ENCODE data around the gene IMMP2L.
A peak's percentile ranks its signal among the peaks of the same experiment; 100 is the strongest.

The IMMP2L gene

DNA sequence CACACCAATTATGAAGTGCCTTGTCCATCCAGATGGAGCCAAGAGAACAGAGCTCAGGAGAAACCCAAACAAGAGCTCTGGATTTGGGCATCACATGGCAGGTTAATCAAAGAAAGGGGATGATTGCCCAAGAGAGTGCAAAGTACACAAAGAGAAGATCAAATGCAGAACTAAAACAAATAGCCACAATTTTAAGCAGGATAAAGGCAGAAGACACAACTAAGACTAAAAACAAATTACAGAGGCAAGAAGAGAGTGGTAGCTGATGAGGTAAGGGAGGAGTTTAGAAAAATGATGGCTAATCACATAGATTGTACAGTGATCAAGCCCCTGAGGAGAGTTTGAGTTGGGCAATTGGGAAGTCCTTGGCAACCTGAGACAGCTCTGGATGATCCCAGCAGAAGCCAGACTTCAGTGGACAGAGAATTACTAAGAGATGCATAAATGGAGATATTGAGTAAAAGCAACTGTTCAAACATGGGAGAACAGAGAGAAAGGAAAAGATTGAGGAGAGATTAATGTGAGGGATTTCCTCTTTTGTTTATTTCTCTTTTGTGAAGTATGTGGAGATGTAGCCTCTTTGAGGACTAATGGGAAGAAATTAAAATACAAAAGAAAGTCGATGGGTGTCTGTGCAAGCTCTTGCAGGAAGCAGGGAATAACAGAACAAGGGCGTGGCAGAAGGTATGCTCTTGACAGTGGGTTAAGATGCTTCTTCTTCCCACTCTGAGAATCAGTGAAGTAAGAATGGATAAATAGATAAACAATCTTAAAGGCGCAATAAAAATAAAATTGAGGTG lies 369.5 kb downstream of the IMMP2L start:
- DNase-seq, result no peak

- no peak for DNase-seq
Observed at GRCh38 chr7:111190804-111191203, 371.5 kb downstream of the IMMP2L start.

DNA sequence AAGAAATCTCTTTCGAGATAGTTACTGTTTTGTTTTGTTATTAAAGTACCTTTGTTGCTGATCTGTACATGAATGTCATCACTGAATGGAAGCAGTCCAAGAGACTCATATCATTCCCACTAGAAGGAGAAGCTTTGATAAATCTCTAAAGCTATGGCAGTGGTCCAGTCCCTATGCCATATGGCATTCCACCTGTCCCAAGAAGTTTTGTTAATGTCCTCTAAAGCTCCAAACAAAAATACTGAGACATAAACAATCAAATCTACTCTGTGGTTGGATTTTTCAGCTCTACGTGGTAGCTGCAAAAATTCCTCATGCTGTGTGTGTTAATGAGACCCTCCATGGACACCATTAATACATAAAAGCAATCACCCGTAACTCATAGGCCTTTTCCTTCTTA lies 377.3 kb downstream of the IMMP2L start:
- DNase-seq, result no peak

DNA sequence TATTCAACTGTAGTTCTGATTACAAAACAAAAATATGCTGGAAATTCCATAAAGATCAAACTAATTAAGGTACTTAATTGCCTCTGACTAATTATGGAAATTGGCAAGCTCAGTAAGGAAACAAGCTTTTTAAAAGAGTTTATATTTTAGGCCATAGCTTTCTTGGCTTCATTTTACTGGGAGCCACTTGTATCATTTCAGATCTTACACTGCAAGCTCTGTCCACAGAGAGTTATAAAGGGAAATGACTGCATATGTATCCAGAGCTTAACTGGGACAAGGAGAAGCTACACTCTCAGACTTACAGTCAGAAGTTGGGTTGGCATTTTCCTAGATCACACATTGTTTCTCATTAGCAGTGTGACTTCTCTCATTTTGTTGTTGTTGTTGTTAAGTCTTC lies 379.0 kb downstream of the IMMP2L start:
- DNase-seq, result no peak

GRCh38 chr7:111180338-111180737 lies 382.0 kb downstream of the IMMP2L start:
- no peak for DNase-seq

DNA sequence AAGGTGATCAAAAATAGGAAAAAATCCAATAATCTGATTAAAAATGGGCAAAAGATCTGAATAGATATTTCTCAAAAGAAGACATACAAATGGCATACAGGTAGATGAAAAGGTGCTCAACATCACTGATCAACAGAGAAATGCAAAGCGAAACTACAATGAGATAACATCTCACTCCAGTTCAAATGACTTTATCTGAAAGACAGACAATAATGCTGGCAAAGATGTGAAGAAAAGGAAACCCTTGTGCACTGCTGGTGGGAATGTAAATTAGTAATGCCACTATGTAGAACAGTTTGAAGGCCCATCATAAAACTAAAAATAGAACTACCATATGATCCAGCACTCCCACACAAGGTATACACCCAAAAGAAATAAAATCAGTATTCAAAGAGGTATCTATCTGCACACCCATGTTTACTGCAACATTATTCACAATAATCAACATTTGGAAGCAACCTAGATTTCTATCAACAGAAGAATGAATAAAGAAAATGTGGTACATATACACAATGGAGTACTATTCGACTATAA lies 386.3 kb downstream of the IMMP2L start:
- no peak for DNase-seq

GRCh38 chr7:111174510-111174909 lies 387.8 kb downstream of the IMMP2L start:
- no peak for DNase-seq

DNA sequence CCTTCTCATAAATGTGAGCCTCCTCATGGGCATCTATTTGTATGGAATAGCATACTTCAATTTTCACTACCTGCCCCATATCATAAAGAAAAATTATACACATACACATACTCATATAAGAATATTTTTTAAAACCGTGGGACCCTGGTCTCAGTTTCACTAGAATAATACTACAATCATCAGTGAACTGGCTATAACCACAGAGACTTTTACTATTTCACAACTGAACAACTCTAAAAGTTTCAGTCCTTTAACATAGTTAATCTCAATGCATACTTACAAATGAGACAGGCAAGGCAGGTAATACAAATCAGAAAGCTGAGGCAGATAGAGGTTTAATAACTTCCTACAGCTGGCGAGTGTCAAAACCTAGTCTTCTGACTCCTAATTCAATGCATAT lies 388.3 kb downstream of the IMMP2L start:
- no peak for DNase-seq

- DNase-seq, result no peak
Observed at GRCh38 chr7:111173528-111173927, 388.8 kb downstream of the IMMP2L start.

DNA sequence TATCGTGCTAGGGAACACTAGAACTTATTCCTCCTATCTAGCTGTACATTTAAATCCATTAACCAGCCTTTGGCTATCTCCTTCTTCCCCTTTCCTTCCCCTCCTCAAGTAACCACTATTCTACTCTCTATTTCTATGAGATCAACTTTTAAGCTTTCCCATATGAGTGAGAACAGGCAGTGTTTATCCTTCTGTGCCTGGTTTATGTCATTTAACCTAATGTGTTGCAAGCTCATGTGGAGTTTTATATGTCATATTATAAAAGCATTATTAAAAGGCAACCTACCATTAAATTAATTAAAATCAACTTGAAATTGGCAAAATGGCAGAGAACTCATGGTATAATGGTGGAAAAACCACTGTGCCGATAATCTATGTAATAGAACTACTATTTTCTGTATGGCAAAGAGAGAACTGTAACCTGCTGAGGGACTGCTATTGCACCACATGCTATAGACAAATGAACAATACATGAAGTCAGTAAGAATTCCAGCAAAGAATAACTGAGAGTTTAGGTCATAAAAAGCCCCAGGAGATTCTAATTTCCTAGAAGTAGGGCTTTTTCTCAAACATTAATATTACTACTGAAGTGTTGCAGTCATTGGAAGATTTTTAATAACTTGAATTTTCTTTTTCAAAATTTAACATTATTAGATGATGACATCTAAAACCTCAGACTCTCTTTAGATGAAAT lies 389.6 kb downstream of the IMMP2L start:
- no peak for DNase-seq

DNA sequence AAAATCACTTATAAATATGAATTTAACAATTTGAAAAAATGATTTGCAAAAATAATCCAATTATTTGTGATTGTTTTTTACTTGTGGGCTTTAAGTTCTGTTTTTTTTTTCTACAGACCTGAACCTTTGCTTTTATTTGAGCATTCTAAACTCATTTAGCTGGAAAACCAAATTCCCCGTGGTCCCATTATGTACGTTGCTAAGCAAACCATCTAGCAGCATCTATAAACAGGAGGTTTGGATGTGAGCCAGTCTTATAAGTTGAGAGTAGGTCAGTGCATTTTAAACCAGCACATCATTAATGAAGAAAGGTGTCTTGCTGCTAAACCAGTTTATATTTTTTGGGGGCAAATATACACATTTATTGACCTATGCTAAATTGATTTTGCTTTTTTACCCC lies 394.1 kb downstream of the IMMP2L start:
- DNase-seq, result no peak

- DNase-seq, result no peak
Observed at GRCh38 chr7:111164442-111164841, 397.9 kb downstream of the IMMP2L start.

DNA sequence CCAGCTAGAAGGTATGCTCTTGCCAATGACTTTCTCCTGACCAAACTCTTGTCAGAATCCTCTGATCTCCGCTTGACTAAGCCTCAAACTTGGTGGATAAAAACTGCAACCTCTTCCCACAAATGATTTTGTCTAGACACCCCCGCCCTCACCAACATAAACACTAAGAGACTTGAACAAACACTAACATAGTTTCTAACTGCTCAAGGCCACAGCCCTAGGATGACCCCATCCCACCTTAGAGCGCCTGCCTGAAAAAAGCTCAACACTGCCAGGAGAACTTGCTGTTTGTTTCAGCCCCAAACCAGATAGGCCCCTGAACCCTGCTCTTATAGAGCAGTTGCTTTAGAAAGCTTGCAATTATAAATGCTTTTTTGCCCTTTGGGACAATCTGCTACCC lies 399.6 kb downstream of the IMMP2L start:
- DNase-seq, result no peak

- DNase-seq, result no peak
Observed at GRCh38 chr7:111160297-111160696, 402.0 kb downstream of the IMMP2L start.

DNA sequence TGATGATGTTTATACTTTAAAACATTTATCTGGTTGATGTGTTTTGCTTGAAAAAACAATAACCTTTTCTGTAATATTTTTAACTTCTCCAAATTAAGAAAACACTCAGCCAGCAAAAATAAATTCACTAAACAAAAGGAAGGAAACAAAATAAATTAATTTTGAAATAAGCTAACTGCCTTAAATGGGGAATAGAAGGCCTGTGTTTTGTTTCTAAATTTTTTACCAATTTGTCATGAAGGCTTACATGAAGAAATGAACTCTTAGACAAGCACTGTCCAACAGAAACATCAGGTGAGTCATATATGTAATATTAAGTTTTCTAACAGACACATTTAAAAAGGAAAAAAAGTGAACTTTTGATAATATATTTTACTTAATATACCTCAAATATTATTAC lies 402.9 kb downstream of the IMMP2L start:
- no peak for DNase-seq

DNA sequence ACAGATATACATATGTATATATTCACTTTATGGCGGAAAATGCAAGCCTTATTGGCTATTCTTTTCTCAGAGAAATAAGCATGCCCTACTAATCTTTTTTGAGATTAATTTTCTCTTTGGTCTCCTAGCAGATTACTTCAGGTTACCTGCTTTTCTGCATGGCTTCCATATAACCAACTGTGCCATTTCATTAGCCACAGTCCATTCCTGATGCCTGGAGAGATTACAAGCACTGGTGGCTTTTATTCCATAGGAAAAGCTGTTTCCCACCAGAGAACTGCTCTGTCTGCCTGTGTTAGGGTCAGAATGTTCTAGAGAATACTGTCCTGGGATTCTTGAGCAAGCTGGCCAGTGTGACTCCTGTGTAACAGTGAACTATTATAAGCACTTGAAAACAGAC lies 411.6 kb downstream of the IMMP2L start:
- DNase-seq, result no peak

GRCh38 chr7:111147708-111148533 lies 414.4 kb downstream of the IMMP2L start:
- no peak for DNase-seq

- DNase-seq, result no peak
Observed at GRCh38 chr7:111146136-111146535, 416.2 kb downstream of the IMMP2L start.

GRCh38 chr7:111145472-111145871 lies 416.8 kb downstream of the IMMP2L start:
- DNase-seq, result no peak

- DNase-seq, result no peak
Observed at GRCh38 chr7:111140091-111140865, 422.0 kb downstream of the IMMP2L start.

- no peak for DNase-seq
Observed at GRCh38 chr7:111138586-111138985, 423.7 kb downstream of the IMMP2L start.

DNA sequence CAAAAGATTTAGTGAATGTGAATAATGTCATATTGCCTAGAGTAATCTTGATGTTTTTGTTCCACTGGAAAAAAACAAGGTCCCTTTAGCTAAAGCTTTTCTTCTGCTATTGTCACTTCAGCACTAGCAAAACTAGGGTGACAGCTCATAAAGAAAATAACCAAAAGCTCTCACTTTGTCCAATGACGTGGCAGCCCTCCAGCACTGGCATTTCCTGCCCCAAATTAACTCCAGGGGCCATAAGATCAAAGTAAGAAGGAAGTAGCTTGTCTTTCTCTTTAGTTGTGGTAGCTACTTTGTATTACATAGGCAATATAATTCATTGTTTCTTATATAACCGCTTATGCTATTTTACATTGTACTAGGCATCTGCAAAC lies 424.1 kb downstream of the IMMP2L start:
- DNase-seq, result peak; percentile 83

Data from activated effector memory CD4-positive, alpha-beta T cell treated with anti-CD3 and anti-CD28 coated beads, Interleukin-2, amount 50 U/mL, for 16 hours (primary cell).